Stimulated activated CD4-positive, alpha-beta T cell treated with anti-CD3 and anti-CD28 coated beads, Interleukin-2, amount 100 ng/mL, for 48 hours (primary cell): ENCODE measurements around the gene RUNX3.
A peak's percentile ranks its signal among the peaks of the same experiment; 100 is the strongest.
"Not testable (repeated sequence)": the region's sequence is repeated elsewhere in the genome, so short reads cannot be mapped to it uniquely, and the experiment has no call there.

Experiments used
- DNase-seq, 2 donors: peaks; one replicate each; pipeline ENCODE4 v3.0.0-alpha.2; 2020

The RUNX3 gene

GRCh38 chr1:24930260-24931145 lies at the start of gene RUNX3:
Gene RUNX3, minus strand, starts transcription at chr1:24930276. Its CDS starts 408 bp downstream, at chr1:24929868.
- peak; percentile 84 to 90 for DNase-seq

- not testable (repeated sequence) for DNase-seq
These were observed 49.2 kb upstream of the RUNX3 start for GRCh38 chr1:24979232-24979631.

DNA sequence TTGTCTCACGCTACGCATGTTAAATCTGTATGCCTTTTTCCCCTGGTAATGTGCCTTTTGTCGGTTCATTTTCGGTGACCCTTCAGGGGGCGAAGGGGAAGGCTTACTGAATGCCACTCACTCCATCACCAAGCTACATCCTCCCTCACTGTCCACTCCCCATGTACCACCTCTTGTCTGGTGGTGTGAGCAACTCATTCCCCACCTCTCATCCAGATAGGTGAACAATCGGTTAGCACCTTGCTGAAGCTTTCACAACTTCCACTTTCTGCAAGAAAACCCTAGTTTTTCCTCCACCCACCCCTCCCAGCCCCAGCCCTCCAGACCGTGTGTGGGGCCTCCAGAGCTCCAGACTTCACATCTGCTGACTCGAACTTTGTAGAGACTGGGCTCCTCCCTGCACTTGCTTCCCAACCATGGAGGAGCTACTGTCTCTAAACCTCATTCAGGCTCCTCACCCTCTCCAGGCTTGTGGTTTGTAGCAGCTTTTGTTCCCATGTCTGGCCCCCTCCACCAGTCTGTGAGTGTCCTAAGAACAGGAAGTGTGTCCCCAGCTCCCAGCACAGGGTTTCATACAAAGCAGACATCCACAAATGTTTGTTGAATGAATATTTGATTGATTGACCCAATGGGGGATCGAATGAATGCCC lies 48.4 kb upstream of the RUNX3 start:
- no peak for DNase-seq

GRCh38 chr1:24975391-24975790 lies 45.3 kb upstream of the RUNX3 start:
- no peak for DNase-seq

GRCh38 chr1:24973315-24973714 lies 43.2 kb upstream of the RUNX3 start:
- no peak for DNase-seq

- no peak for DNase-seq
These were observed 42.8 kb upstream of the RUNX3 start for GRCh38 chr1:24972915-24973242.

GRCh38 chr1:24972221-24972914 lies 42.3 kb upstream of the RUNX3 start:
- no peak for DNase-seq

GRCh38 chr1:24970926-24971875 lies 41.1 kb upstream of the RUNX3 start:
- no peak for DNase-seq

GRCh38 chr1:24970399-24970753 lies 40.3 kb upstream of the RUNX3 start:
- DNase-seq: no peak

DNA sequence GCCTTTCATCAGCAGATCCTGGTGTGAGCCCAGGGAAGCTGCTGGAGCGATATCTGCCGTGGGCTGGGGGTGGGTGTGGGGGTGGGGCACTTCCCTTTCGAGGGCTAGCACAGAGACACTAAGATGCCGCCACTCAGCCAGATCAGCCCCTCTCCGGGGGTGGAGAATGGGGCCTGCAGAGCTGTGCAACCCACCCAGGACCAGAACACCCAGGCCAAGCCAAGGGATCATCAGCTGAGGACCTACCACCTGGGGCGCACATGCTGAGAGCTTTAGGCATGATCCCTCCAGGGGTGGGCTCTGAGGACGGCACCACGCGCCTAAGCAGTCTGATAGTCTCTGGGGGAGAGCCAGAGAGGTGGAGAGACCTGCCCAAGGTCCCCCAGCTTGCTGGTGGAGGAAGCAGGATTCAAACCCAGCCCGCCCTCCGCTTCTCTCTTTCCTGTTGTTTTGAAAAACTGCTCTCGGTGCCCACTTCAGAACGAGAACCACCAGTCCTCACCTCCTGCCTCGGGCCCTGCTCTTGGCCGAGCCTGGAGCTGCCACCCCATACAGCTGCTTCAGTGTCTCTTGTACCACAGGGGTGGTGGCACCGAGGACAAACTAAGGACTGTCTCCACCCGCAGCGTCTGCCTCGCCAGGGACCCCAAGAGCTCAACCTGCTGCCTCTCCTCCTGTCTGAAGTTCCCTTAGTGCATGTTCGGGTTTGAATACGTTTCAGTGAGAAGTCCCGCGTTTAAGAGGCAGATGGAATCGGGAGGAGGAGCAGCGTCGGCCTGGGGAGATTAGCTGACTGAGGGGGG lies 39.7 kb upstream of the RUNX3 start:
- no peak for DNase-seq

GRCh38 chr1:24968941-24969585 lies 39.0 kb upstream of the RUNX3 start:
- DNase-seq: no peak

- no peak for DNase-seq
These were observed 37.9 kb upstream of the RUNX3 start for GRCh38 chr1:24967962-24968361.

- no peak for DNase-seq
These were observed 37.5 kb upstream of the RUNX3 start for GRCh38 chr1:24967555-24967954.

GRCh38 chr1:24966724-24967346 lies 36.8 kb upstream of the RUNX3 start:
- DNase-seq: peak; percentile 72 to 76

DNA sequence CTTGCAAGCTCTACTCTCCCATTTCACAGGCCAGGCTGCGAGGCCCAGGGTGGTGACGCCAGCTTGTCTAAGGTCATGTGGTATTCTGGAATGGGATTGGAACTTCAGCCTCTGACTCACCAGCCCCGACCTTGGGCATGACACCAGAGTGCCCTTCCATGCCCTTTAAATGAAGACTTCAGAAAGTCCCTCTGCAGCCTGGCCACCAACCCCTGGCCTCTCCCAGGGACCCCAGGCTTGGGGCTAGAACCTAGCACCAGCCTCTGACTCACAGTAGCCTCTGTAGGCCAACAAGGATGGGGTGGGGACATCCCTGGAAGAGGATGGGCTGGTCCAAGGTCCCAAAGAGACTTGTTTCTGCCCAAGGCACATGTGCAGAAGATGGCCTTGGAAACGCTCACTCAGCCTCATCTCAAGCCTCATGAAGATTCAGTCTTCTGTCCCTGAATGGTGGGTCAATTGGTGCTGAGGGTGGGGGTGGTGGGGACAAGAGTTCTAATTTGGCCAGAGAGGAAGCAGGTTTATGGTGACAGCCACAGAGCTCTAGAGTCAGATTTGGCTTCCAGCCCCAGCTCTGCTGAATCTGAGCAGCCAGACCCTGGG lies 36.1 kb upstream of the RUNX3 start:
- no peak for DNase-seq

DNA sequence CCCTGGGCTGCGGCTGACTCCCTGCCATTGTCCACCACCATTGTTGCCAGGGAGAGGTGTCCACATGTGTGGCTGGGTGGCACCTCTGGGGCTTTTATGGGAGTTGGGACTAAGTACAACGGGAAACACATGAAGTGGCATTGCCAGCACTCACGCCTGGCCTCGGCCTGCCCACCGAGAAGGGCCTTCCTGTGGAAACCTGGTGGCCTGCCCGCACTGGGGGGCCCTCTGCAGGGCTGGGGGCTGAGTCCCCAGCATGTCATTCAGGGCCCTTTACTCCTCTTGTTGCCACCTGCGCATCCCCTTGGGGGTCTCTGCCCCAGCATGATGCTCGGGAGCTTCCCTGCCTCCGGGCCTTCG lies 35.5 kb upstream of the RUNX3 start:
- DNase-seq: no peak

DNA sequence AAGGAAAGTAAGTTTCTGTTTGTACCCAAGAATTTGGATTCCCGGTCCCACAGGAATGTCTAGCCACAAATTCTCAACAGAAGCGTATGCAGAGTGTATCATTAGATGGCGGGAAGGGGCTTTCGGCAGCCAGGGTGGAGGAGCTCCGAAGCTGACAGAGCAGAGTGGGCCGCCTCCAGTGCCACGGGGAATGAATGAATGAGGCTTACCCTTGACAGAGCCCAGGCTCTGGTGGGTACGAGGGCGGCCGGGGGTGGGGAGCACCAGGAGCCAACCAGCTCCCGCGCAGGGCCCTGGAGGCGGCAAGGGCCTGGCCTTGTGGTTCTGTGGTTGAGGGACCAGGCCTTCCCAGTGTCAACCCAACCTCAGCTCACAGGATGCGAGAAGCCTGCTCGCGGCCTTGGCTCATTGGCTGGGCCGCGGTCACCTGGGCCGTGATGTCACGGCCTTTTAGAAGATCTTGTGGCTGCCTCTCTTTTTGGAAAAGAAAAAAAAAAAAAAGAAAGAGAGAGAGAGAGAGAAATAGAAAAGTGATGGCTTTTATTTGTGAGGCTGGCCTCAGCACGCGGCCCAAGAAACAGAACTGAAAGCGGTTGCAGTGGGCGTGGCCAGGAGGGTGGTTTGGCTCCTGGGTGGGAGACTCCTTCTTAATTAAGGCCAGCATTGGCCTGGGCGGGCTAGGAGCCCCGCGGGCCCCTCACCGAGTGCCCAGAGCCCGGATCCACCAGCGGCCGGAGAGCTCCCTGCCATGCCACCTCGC lies 34.9 kb upstream of the RUNX3 start:
- DNase-seq: peak; percentile 83 to 87

- DNase-seq: no peak
These were observed 34.0 kb upstream of the RUNX3 start for GRCh38 chr1:24963943-24964693.
